Endometrium (tissue), 2 donors: Measurements from ENCODE around the gene MTMR3.

Experiments used
- FAIRE-seq: peaks from 2 replicates; lab custom pipeline; 2012; peaks lifted over from hg19 to GRCh38; lab: Jason Lieb, UNC
- donor health status: control.
- donor health status: control.

The MTMR3 gene

DNA sequence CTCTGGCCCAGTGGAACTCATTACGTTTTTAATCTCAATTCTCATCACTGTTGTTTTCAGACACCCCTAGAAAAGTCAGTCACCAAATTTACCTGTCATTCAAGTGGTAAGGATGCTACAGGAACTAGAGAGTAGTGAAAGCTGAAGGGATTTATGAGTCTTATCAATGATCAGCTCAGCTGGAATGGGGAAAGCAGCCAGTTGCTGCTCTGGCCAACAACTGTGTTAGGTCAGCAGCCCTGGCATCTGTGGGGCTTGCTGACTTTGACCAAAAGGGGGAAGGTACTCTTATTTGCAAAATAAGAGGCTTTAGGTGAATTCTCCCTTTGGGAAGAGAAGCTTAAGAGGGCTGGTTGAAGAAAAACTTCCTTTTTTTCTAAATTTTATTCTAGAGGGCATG, 121.1 kb downstream of the MTMR3 start:
- FAIRE-seq = no peak

DNA sequence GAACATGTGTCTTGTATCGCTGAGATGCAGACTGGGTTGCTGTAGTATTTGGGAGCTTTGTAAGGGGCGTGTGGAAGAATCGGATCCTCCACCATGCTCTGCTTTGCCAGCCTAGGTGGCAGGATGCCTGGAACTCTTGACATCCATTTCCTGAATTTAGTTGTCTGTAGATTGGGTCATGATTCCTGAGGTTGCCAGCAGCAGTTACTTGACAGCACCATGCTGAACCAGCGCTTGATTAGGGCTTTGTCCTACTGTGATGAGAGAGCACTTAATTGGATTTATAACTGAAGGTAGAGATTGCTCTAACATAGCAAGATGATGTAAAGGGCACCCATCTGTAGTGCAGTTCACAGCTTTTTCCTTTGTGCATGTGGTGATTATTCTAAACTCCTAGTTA, 121.7 kb downstream of the MTMR3 start:
- FAIRE-seq = no peak

DNA sequence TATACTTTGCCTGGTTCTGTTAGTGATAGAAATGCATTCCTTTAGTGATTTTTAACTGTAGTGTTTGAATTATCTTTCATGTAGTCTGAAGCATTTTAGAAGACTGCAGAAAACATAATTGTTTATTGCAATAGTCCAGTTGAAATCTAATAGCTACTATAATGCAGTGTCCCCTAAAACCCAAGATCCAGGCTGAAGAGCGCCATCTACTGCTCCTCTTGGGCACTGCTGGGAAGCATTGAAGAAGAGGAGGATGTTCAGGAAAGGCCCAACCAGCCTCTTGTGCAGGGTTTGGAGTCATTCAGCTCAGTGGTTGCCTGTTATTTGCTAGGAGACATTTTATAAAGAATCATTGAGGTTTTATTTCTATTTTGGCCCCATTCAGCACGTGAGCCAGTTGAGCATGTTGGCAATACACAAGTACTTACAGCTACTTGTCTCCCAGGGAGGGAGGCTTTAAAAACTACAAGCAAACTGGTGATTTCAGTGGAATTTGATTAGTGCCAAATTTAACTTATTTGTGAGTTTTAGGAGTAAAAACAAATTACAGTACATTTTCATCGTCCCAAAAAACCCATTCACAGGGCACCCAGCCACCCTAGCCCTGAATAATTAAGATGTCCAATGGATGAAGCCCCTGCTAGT, 122.4 kb downstream of the MTMR3 start:
- FAIRE-seq = peak; percentile 73

DNA sequence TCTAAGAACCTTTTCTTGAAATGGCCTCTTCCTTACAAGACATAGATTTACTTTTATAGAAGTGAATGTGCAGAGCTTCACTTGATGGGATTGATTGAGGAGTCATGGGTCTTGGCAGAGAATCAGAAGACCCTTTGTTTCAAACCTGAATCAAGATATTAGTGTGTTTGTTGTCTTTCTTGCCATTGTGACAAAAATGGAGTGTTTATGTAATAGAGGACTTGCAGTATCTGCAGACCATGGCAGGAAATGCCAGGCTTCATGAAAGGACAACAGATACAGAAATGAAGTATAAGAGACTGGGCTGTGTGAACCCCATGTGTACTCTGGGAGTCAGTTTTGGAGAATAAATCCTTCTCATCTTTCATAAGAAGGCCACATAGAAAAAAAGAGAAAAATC, 124.4 kb downstream of the MTMR3 start:
- no peak for FAIRE-seq

DNA sequence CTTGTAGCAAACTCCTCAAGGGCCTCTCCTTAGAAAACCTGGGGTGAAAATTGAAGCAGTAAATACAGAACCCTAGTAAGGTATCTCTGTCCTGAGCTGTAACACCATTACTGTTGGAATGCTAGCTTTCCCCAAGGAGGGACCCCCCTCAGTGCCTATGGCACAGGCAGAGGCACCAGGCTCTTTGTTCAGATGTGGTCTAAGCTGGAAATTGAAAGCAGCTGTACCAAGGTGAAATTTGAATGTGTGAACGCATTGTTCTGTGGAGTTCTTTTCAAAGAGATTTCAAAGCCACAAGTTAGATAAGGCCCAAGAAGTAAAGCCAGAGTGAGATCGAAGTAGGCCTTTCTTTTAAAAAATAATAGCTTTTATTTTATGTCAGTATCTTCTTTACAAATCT, 125.4 kb downstream of the MTMR3 start:
- no peak for FAIRE-seq

DNA sequence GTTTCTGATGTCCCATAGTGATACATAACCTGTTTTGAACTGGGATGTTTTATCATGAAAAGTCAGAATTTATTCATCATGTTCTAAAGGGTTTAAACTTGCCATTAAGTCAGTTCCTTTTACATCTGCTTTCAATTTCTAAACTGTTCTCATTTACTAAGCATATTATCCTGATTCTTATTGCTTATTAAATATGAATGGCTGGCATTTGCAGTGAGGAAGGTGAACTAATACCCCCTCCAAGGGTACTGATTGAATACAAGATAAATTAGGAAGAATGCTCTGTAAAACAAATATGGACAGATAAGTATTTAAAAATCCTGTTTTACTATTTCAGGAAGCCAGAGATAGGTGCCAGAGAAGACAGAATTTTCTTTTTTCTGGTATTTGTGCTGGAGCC, 126.5 kb downstream of the MTMR3 start:
- FAIRE-seq = no peak

DNA sequence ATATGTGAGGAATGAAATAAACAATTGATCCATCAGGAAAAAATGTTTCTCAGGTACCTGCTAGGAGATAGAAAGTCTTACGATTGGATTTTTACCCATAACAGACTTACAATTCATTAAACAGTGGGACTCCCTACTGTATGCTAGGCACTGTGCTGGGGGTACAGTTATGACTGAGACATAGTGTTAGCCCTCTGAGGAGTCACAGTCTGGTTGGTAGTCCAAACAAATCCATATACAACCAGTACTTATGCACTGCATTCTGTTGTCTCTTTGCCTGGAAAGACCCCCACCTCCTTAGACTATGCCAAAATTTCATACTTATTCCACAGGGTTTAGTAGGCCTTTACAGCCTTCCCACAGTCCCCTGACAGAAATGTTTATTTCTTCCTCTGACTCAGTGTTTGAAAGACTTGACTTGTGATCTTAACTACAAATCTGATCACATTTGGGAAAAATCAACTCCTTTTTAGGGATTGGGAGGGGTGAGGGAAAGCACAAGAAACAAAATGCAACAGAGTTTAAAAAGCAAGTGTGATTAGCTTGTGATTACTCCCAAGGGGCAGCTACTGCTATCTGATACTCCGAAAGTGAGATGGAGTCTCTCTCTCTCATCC, 127.9 kb downstream of the MTMR3 start:
- FAIRE-seq = no peak

DNA sequence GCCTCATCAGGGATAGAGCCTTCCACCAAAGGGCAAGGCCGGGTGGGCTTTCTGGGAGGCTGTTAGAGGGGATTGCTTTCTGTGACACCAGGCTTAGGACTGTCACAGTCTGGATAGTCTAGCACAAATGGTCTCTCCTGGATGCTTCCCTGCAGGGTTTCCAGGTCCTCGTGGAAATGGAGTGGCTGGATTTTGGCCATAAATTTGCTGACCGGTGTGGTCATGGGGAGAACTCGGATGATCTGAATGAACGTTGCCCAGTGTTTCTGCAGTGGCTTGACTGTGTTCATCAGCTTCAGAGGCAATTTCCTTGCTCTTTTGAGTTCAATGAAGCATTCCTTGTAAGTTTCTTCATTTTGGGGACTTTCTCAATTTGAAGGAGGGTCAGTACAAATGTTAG, 130.2 kb downstream of the MTMR3 start:
- no peak for FAIRE-seq

DNA sequence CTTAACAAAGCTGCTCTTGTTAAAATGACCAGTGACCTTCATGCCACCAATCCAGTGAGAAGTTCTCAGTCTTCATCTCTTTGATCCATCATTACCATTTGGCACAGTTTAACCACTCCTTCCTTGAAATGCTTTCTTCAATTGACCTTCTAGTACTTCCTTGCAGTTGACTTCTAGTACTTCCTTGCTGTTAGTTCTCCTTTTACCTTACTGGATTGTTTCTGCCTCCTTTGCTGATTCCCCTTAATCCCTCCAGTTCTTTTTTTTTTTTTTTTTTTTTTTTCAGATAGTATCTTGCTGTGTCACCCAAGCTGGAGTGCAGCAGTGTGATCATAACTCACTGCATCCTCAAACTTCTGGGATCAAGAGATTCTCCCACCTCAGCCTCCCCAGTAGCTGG, 131.3 kb downstream of the MTMR3 start:
- FAIRE-seq = no peak

DNA sequence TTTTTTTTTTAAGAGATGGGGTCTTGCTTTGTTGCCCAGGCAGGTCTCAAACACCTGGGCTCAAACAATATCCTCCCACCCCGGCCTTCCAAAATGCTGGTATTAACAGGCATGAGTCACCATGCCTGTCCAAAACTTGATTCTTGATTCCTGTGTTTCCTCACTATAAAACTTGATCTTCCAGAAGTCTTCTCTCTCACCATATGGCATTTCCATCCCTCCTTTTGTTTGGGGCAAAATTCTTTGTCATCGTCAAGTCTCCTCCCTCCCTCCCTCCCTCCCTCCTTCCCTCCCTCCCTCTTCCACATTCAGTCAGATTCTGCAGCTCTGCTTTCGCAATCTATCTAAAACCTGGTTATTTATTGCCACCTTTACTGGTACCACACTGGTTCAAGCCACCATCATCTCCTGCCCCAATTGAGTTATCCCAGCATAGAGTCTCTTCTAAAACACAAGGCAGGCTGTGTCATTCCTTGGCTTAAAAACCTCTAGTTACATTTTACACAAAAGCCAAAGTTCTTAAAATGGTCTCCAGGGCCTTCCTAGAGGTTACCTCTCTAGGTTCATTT, 132.3 kb downstream of the MTMR3 start:
- FAIRE-seq = no peak

DNA sequence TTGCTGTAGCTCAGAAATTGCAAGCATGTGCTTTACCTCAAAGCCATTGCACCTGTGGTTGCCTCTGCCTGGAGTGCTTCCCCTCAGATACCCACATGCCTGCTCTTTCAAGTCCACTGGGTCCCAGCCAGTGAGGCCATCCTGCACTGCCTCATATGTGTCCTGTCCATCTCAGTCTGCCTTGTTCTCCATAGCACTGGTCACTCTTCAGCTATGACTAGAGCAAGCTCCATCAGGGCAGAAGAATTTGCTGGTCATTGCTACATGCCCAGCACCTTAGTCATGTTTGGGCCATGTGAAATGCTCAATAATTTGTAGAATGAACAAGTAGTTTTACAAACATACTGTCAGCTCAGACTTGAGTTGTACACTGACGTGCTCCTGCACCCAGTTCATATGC, 132.9 kb downstream of the MTMR3 start:
- no peak for FAIRE-seq

DNA sequence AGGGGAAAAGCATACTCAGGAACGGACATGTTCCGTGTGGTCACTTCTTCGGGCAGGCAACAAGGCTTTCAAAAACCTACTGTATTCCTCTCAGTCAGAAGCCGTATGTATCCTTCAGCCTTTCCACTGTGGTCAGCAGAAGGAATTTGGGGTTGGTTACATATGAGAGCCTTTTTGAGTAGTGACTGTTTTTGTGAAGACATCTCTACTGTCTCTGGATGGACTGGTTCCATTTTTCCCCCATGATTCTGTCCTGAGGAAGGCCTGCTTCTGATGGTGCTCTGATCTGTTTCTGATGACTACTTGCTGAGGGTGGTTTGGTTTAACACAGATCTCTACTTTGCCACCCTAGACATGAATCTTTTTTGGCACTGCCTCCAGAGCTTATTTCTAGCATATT, 133.6 kb downstream of the MTMR3 start:
- no peak for FAIRE-seq

DNA sequence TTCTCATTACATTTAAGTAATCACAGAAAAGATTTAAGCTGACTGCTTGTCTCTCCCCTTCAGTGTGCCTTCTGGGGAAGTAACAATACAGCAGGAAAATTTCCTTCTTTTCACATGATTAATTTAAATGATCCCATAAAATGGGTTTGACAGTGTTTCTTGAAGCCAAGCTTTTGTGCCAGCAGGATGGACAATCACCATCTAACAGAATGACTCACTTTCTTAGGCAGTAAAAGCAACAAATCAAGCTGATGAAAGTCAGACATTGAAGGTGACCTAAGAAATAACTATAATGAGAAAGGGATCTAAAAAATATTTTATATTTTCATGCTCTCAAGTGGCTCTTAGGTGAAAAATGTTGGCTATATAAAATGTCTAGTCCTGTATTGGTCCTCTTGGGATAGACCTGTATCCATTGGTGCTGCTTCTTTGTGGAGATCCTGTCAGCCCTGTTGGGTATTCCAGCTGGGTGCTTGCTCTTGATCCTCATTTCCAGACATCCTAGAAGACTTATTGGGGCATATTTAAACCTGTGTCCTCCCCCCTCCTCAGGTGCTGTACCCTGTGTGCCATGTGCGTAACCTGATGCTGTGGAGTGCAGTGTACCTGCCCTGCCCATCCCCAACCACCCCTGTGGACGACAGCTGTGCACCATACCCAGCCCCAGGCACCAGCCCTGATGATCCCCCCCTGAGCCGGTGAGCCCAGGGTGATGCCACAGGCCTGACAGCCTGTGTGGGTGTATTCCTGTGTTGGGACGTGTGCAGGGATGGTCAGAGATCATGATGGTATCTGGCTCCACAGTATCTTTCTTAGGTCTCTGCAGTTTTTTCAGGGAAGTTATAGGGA, 134.6 kb downstream of the MTMR3 start:
- FAIRE-seq = no peak

DNA sequence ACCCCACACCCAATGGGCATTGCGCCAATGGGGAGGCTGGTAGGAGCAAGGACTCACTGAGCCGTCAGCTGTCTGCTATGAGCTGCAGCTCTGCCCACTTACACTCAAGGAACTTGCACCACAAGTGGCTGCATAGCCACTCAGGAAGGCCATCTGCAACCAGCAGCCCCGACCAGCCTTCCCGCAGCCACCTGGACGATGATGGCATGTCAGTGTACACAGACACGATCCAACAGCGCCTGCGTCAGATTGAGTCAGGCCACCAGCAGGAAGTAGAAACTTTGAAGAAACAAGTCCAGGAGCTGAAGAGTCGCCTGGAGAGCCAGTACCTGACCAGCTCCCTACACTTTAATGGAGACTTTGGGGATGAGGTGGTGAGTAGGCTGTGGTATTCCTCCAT, 137.5 kb downstream of the MTMR3 start:
- no peak for FAIRE-seq

DNA sequence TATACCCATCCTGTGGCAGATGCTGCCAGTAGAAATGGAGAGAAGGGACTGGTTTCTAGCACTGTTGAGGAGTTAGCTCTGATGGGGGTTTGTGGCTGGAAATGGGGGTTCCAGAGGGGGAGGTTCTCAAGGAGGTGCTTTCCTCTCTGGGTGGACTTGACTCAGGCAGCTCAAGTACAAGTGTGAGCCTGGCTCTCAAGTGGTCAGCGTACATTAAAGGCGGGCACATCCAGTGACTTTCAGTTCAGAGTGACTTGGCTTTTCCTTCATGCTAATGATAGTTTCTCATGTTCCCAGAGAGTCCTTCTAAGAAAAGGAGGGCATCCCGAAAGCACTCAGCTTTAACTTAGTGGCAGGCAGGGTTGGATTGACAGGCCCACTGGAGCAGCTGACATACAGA, 138.4 kb downstream of the MTMR3 start:
- no peak for FAIRE-seq

DNA sequence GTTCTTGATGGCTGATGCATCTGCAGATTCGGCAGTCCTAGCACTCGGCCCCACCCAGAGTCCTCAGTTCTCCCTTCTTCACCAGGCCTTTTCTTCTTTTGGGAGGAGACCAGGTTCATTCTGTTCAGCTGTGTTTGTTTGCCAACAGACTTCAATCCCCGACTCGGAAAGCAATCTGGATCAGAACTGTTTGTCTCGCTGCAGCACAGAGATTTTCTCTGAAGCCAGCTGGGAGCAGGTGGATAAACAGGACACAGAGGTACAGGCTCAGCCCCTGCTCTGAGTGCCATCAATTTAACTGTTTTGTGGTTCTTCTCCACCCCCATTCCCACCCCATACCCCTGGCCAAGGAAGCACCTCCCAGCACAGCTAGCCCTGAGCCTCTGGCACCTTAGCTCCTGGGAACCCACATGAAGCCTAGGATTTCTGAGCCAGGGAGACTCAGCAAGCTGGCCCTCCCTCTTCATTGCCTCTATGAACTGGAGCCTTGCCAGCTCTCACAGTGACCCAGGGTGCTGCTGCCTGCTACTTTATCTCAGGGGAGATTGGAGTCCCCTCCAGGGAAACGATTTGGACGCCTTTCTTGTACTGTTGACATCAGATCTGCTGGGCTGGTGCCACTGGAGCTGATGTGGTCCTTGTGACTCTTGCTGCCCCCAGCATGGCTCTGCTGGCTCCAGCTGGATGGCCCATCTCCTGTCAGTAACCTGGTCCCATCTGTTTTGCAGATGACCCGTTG, 139.1 kb downstream of the MTMR3 start:
- FAIRE-seq = no peak

DNA sequence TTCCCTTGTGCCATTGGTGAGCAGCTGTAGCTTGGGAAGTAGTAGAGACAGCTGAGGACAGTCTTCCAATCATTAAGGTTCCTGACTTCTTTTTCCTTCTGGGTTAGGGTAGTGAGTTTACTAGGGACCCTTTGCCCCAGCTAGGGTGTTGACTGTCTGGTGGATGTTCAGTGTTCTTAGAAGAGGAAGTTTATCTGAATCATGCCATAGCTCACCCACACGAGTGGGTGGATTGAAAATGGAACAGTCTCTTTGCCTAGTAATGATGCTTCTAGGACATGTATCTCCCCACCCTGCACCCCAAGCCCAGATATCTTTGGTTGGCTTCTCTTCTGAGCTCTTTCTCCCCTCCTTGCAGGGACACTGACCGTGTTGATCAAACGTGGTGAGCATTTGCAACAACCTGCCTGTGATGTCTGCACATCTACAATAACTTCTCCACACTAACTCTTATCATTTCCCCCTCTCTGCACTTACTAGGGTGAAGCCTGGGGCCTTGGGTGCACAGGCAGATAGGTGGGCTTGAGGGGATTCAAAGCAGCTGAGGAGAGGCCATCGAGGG, 140.2 kb downstream of the MTMR3 start:
- FAIRE-seq = no peak

DNA sequence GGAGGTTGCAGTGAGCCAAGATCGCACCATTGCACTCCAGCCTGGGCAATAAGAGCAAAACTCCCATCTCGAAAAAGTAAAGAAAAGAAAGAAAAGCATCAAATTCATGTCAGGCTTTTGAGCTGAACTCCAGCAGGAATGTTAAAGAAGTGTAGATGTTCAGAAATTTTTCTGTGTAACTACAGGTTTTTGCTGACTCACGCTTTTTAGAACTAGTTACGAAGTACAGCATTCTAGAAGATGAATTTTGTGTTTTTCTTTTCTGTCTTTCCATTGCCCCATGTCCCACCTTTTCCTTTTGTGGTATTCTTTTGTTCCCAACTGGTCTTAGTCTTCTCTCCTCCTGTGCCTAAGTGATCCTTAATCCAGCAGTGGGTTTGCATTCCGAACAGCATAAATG, 141.3 kb downstream of the MTMR3 start:
- FAIRE-seq = no peak

DNA sequence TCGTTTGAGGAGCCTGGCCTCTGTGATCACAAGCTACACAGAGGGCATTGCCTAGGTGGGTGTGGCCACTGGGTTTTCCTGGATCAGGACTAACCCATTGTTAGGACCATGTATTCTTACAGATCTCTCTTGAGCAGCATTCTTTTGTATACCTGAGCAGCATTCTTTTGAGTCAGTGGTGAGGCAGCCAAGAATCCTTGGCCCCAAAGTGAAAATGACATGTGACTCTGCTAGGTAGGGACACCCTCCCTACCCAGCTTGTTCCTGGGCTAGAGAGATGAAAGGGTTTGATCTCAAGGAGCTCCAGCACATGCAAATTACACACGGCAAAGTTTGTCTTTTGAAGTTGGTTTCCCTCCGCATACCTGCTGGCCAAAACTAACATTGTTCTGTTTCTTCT, 142.2 kb downstream of the MTMR3 start:
- no peak for FAIRE-seq

DNA sequence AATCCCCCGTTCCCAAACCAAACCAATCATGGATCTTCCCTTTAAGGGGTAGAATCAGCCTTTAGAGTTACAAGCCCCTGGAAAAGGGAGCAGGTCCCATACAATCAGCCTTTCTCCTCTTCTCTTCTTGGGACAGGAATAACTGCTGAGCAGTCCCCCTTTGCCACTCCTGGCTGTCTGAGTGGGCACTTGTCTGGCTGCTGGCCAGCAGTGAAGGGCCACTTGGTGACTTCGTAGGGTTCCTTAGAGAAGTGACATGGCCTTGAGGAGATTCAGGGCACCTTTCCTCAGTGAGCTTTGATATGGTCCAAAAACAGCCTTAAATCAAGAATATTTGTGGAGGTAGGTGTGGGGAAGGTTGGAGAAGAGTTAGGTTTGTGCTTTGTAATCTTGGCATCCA, 143.8 kb downstream of the MTMR3 start:
- no peak for FAIRE-seq

DNA sequence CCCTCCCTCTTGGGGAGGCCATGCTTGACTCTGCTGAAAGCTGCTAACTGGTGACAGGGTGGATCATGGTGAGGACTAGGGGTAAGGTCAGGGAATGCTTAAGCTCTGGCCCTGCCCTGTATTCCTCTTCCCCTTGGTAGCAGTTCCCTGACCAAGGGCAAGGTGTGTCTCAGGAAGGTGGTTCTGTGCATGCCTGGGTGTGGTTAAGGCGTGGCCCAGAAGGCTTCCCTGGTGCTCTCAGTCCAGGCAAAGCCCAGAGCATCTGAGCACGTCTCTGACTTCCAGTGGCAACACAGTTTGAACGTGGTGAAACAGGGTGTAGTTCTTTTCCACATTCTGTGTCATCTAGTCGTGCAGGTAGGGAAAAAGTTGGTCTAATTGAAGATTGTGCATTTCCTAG, 144.2 kb downstream of the MTMR3 start:
- FAIRE-seq = no peak

DNA sequence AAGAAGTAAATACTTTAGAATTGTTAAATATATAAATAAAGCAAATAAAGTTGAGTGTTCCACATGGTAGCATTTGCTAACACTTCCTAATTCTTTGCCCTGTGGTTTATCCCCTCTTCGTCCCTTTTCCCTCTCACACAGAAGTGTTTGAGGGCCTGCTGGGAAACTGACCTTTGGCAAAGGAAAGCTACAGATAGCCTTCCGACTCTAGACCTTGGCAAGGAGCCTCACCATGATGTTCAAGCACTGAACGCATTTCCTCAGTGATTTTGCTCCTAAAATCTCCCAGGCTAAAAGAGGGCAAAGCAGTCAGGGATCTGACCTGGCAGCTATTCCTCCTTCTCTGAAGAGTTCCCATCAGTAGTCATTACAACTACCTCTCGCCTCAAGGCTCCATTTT, 144.8 kb downstream of the MTMR3 start:
- no peak for FAIRE-seq
